ENCODE data around the gene NCOA5. TPM values are rescaled to one million over a fixed set of nuclear protein-coding genes. Genes with fewer than 3 reads are reported as not detected.

NCOA5 gene
- total RNA-seq, 1 experiment from 2014 or later, result 52.5 TPM

- H3K27me3 ChIP-seq (replicated peaks; ENCODE audit: control insufficient read depth, insufficient read depth, low read length), result no peaks in the 10 kb centered on the region
- BruUV-seq (replicated peaks), result no TSS peak
- H3K4me3 Mint-ChIP-seq (ENCODE audit: unreplicated experiment), result no peak overlapping the region
- no peak for DNase-seq
- intact Hi-C loops (cut with micrococcal nuclease; ENCODE audit: unreplicated experiment), result no loop called here
- no peak for TF ChIP-seq CTCF (IDR thresholded peaks at IDR 0.05; ENCODE audit: insufficient read depth in 1 of 2, low read depth in 1 of 2, low read length in 1 of 2, severe bottlenecking in 1 of 2, unreplicated experiment in 1 of 2)
- H3K36me3 Mint-ChIP-seq (ENCODE audit: insufficient read depth, unreplicated experiment), result peaks cover 54% of the 10 kb centered on the region
- no peaks in the 10 kb centered on the region for H3K9me3 Mint-ChIP-seq (ENCODE audit: unreplicated experiment)
- POLR2A ChIA-PET, result no interaction called here
- no peaks in the 10 kb centered on the region for H3K4me1 ChIP-seq
- H3K27ac Mint-ChIP-seq (ENCODE audit: unreplicated experiment), result no peak overlapping the region
- H3K4me3 ChIP-seq (ENCODE audit: low read depth, low read length), result no peak overlapping the region
- H3K27me3 Mint-ChIP-seq (ENCODE audit: insufficient read depth, unreplicated experiment), result no peaks in the 10 kb centered on the region
- no peaks in the 10 kb centered on the region for H3K9me3 ChIP-seq
- CTCF ChIA-PET, result no interaction called here
- H3K36me3 ChIP-seq (ENCODE audit: control insufficient read depth, insufficient read depth, low read length), result peaks cover 10% of the 10 kb centered on the region
- no peaks in the 10 kb centered on the region for H3K4me1 Mint-ChIP-seq (ENCODE audit: low read depth, unreplicated experiment)
Measured at GRCh38 chr20:46060975-46061374, 28.8 kb downstream of the NCOA5 start.

GRCh38 chr20:46060301-46060881 lies 29.4 kb downstream of the NCOA5 start:
- DNase-seq, result no peak
- no peaks in the 10 kb centered on the region for H3K4me1 Mint-ChIP-seq (ENCODE audit: low read depth, unreplicated experiment)
- no peak overlapping the region for H3K4me3 Mint-ChIP-seq (ENCODE audit: unreplicated experiment)

GRCh38 chr20:46058599-46059281 lies 31.0 kb downstream of the NCOA5 start:
- Mint-ChIP-seq H3K4me3 (ENCODE audit: unreplicated experiment) (no peak overlapping the region), H3K27me3 (ENCODE audit: insufficient read depth, unreplicated experiment) (peaks cover 3% of the 10 kb centered on the region), H3K4me1 (ENCODE audit: low read depth, unreplicated experiment) (no peaks in the 10 kb centered on the region), H3K27ac (ENCODE audit: unreplicated experiment) (no peak overlapping the region), H3K36me3 (ENCODE audit: insufficient read depth, unreplicated experiment) (peaks cover 32% of the 10 kb centered on the region), H3K9me3 (ENCODE audit: unreplicated experiment) (no peaks in the 10 kb centered on the region)
- H3K9me3 ChIP-seq, result no peaks in the 10 kb centered on the region
- intact Hi-C loops (cut with micrococcal nuclease; ENCODE audit: unreplicated experiment), result no loop called here
- no peak overlapping the region for H3K4me3 ChIP-seq (ENCODE audit: low read depth, low read length)
- ChIA-PET CTCF (interaction anchor here (0.6 to 0.9 kb wide), 2 partner anchors 42 to 89 kb away, joined by 3 read pairs; no protein-coding TSS in a partner anchor), POLR2A (no interaction called here)
- no peak for DNase-seq
- peaks cover 5% of the 10 kb centered on the region for H3K36me3 ChIP-seq (ENCODE audit: control insufficient read depth, insufficient read depth, low read length)
- BruUV-seq (replicated peaks), result no TSS peak
- TF ChIP-seq CTCF (IDR thresholded peaks at IDR 0.05; ENCODE audit: insufficient read depth in 1 of 2, low read depth in 1 of 2, low read length in 1 of 2, severe bottlenecking in 1 of 2, unreplicated experiment in 1 of 2), result no peak
- H3K4me1 ChIP-seq, result no peaks in the 10 kb centered on the region
- H3K27me3 ChIP-seq (replicated peaks; ENCODE audit: control insufficient read depth, insufficient read depth, low read length), result no peaks in the 10 kb centered on the region

More at GRCh38 chr20:46060301-46060881, 29.4 kb downstream of the NCOA5 start:
- BruUV-seq (replicated peaks), result no TSS peak
- intact Hi-C loops (cut with micrococcal nuclease; ENCODE audit: unreplicated experiment), result no loop called here
- CTCF ChIA-PET, result no interaction called here
- H3K27me3 ChIP-seq (replicated peaks; ENCODE audit: control insufficient read depth, insufficient read depth, low read length), result no peaks in the 10 kb centered on the region
- POLR2A ChIA-PET, result no interaction called here
- H3K27ac Mint-ChIP-seq (ENCODE audit: unreplicated experiment), result no peak overlapping the region
- no peaks in the 10 kb centered on the region for H3K4me1 ChIP-seq
- H3K9me3 Mint-ChIP-seq (ENCODE audit: unreplicated experiment), result no peaks in the 10 kb centered on the region
- TF ChIP-seq CTCF (IDR thresholded peaks at IDR 0.05; ENCODE audit: insufficient read depth in 1 of 2, low read depth in 1 of 2, low read length in 1 of 2, severe bottlenecking in 1 of 2, unreplicated experiment in 1 of 2), result no peak
- H3K36me3 Mint-ChIP-seq (ENCODE audit: insufficient read depth, unreplicated experiment), result peaks cover 49% of the 10 kb centered on the region
- peaks cover 10% of the 10 kb centered on the region for H3K36me3 ChIP-seq (ENCODE audit: control insufficient read depth, insufficient read depth, low read length)
- H3K27me3 Mint-ChIP-seq (ENCODE audit: insufficient read depth, unreplicated experiment), result no peaks in the 10 kb centered on the region
- no peaks in the 10 kb centered on the region for H3K9me3 ChIP-seq
- H3K4me3 ChIP-seq (ENCODE audit: low read depth, low read length), result no peak overlapping the region

Data from Caco-2 (cell line).